ENCODE results near the gene MRNIP. TPM values are rescaled to one million over a fixed set of nuclear protein-coding genes. Genes with fewer than 3 reads are reported as not detected.

Gene MRNIP
- total and polyA plus RNA-seq, 5 donors from 2014 or later, result 10.2 to 46.4 (median 18.2) TPM

DNA sequence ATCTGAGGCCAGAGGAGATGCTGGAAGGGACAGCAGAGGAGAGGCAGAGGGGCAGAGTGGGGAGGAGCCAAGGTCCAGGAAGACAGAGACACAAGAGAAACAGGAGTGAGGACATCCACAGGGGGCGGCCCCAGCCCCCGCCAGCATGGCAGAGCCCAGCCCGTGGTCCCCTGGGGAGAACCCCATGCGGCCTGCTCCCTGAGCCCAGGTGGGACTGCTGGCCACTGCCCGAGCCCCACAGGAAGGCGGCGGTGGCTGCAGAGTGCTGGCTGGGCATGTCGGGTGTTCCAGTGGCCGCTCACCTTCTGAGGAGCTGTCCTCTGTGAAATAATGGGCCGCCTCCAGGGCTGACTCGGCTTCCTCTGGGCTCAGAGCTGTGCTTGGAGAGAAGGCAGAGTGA, 8.9 kb upstream of the MRNIP start:
- H3K27me3 Mint-ChIP-seq, result no peaks in the 10 kb centered on the region
- H3K4me3 Mint-ChIP-seq, result no peak overlapping the region
- H3K4me1 Mint-ChIP-seq, result no peaks in the 10 kb centered on the region
- Histone ChIP-seq H3K27me3 (ENCODE audit: control insufficient read depth, insufficient read depth, low read length) (no peaks in the 10 kb centered on the region), H3K4me3 (ENCODE audit: low read depth, low read length) (no peak overlapping the region), H3K9me3 (ENCODE audit: control insufficient read depth in 2 of 2, low read length in 2 of 2) (no peaks in the 10 kb centered on the region), H3K36me3 (ENCODE audit: control insufficient read depth, insufficient read depth, low read length) (peaks cover 19% of the 10 kb centered on the region), H3K27ac (ENCODE audit: insufficient read depth, low read length, poor library complexity, severe bottlenecking) (no peak overlapping the region), H3K4me1 (ENCODE audit: control insufficient read depth, insufficient read depth, low read length, poor library complexity, severe bottlenecking) (no peaks in the 10 kb centered on the region)
- peaks cover 17% of the 10 kb centered on the region for H3K36me3 Mint-ChIP-seq
- H3K27ac Mint-ChIP-seq, result no peak overlapping the region
- ATAC-seq (ENCODE audit: low read depth in 2 of 2), result no peak
- H3K9me3 Mint-ChIP-seq, result no peaks in the 10 kb centered on the region
- no peak for DNase-seq

DNA sequence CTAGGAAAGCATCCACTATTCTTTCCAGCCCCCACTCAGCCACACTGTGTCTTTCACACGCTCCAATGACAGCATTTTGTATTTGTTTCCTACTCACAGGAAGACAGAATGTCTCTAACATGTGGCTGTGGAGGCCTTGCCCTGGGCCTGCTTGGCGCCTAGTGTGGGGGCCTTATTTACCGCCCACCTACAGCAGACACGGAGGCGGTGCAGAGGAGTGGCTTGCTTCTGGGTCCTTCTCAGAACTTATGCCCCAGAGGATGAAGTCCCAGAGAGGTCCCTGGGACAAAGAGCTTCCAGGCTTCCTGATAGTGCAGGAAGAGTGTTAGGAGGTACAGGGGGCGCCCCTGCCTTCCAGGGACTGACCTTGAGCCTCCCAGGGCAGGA, 8.5 kb upstream of the MRNIP start:
- no peak overlapping the region for H3K4me3 ChIP-seq (ENCODE audit: low read depth, low read length)
- no peak for ATAC-seq (ENCODE audit: low read depth in 2 of 2)
- H3K4me1 ChIP-seq (ENCODE audit: control insufficient read depth, insufficient read depth, low read length, poor library complexity, severe bottlenecking), result no peaks in the 10 kb centered on the region
- no peaks in the 10 kb centered on the region for H3K4me1 Mint-ChIP-seq
- H3K27me3 Mint-ChIP-seq, result no peaks in the 10 kb centered on the region
- no peak overlapping the region for H3K27ac ChIP-seq (ENCODE audit: insufficient read depth, low read length, poor library complexity, severe bottlenecking)
- DNase-seq, result no peak
- no peaks in the 10 kb centered on the region for H3K9me3 Mint-ChIP-seq
- peaks cover 18% of the 10 kb centered on the region for H3K36me3 Mint-ChIP-seq
- H3K27ac Mint-ChIP-seq, result peak overlapping the region in 1 of 3 donors; percentile 33
- H3K36me3 ChIP-seq (ENCODE audit: control insufficient read depth, insufficient read depth, low read length), result peaks cover 19% of the 10 kb centered on the region
- no peaks in the 10 kb centered on the region for H3K9me3 ChIP-seq (ENCODE audit: control insufficient read depth in 2 of 2, low read length in 2 of 2)
- no peak overlapping the region for H3K4me3 Mint-ChIP-seq
- H3K27me3 ChIP-seq (ENCODE audit: control insufficient read depth, insufficient read depth, low read length), result no peaks in the 10 kb centered on the region

DNA sequence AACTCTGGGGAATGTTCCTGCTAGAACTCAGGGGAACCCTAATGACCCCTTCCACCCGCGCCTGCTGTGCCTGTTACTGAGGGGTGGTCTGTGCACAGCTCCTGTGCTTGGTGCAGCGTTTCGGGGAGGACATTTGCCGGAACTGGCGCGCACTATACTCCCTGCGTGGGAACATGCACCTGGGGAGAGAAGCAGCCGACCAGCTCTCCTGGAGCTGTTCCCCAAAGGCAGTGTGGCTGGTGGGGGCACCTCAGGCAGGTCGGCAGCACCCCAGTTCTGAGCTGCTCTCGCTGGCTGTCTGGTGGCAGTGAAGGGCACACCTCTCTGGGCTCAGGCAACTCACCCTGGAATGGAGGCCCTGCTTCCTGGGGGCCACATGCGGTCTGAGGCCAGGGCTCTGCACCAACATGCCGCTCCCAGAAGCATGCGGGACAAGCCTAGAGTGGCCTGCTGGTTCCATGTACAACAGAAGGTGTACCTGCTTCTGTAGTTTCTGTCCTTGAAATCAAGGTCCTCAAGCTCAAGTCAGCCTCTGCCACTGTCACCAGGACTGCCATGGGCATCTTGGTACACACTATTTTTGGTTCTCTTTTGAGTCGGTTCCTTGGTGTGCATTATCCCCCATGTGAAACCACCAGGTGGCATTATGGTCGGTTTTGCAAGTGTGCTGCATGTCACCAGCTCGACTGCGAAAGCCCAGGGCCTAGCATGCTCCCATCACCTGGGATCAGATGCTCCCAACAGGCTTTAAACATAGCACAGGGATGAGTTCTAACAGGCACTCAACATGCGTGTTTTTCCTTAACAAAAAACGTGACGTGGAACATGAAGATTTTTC, 7.8 kb upstream of the MRNIP start:
- Histone ChIP-seq H3K27me3 (ENCODE audit: control insufficient read depth, insufficient read depth, low read length) (no peaks in the 10 kb centered on the region), H3K4me1 (ENCODE audit: control insufficient read depth, insufficient read depth, low read length, poor library complexity, severe bottlenecking) (no peaks in the 10 kb centered on the region), H3K9me3 (ENCODE audit: control insufficient read depth in 2 of 2, low read length in 2 of 2) (no peaks in the 10 kb centered on the region), H3K27ac (ENCODE audit: insufficient read depth, low read length, poor library complexity, severe bottlenecking) (no peak overlapping the region), H3K4me3 (ENCODE audit: low read depth, low read length) (no peak overlapping the region), H3K36me3 (ENCODE audit: control insufficient read depth, insufficient read depth, low read length) (peaks cover 19% of the 10 kb centered on the region)
- H3K36me3 Mint-ChIP-seq, result peaks cover 18% of the 10 kb centered on the region
- no peaks in the 10 kb centered on the region for H3K9me3 Mint-ChIP-seq
- no peak overlapping the region for H3K4me3 Mint-ChIP-seq
- H3K27ac Mint-ChIP-seq, result no peak overlapping the region
- H3K4me1 Mint-ChIP-seq, result no peaks in the 10 kb centered on the region
- no peaks in the 10 kb centered on the region for H3K27me3 Mint-ChIP-seq
- peak in 1 of 3 donors; percentile 50 for DNase-seq
- ATAC-seq (ENCODE audit: low read depth in 2 of 2), result no peak

DNA sequence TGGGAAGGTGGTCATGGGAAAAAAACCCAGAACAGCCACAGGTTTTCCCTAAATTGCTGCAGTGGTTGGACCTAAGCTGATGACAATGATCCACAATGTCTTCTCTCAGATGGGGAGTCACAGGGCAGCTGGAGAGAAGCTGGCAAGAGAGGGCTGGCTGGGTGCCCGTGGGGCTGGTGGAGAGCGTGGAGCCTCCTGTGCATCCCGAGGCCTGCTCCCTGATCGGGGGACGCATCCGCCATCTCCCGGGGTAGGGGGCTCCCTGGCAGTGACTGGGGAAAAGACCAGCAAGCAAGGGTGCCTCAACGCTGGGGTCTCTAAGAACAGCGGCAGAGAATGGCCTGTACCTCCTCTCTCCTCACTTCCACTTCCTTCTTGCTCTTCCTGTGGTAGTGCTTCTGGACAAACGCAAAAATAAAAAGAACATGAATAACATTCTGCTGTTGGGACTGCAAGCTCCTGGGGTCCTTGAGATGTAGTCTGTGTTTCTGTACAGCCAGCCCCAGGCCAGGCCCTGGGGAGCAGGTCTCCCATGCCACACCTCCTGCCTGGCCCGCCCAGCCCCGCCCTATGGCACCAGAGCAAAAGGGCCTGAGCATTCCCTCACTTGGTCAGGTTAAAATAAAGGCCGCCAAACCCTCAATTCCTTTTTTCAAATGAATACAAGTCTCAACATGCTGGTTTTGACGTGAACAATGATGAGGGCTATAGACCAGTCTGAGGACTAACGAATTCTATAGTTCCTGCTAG, 7.0 kb upstream of the MRNIP start:
- Histone ChIP-seq H3K4me1 (ENCODE audit: control insufficient read depth, insufficient read depth, low read length, poor library complexity, severe bottlenecking) (no peaks in the 10 kb centered on the region), H3K36me3 (ENCODE audit: control insufficient read depth, insufficient read depth, low read length) (peaks cover 11% of the 10 kb centered on the region), H3K4me3 (ENCODE audit: low read depth, low read length) (no peak overlapping the region), H3K27me3 (ENCODE audit: control insufficient read depth, insufficient read depth, low read length) (no peaks in the 10 kb centered on the region), H3K27ac (ENCODE audit: insufficient read depth, low read length, poor library complexity, severe bottlenecking) (no peak overlapping the region), H3K9me3 (ENCODE audit: control insufficient read depth in 2 of 2, low read length in 2 of 2) (no peaks in the 10 kb centered on the region)
- no peak for DNase-seq
- no peaks in the 10 kb centered on the region for H3K27me3 Mint-ChIP-seq
- no peaks in the 10 kb centered on the region for H3K9me3 Mint-ChIP-seq
- ATAC-seq (ENCODE audit: low read depth in 2 of 2), result no peak
- no peaks in the 10 kb centered on the region for H3K4me1 Mint-ChIP-seq
- H3K27ac Mint-ChIP-seq, result no peak overlapping the region
- no peak overlapping the region for H3K4me3 Mint-ChIP-seq
- peaks cover 14% of the 10 kb centered on the region for H3K36me3 Mint-ChIP-seq

DNA sequence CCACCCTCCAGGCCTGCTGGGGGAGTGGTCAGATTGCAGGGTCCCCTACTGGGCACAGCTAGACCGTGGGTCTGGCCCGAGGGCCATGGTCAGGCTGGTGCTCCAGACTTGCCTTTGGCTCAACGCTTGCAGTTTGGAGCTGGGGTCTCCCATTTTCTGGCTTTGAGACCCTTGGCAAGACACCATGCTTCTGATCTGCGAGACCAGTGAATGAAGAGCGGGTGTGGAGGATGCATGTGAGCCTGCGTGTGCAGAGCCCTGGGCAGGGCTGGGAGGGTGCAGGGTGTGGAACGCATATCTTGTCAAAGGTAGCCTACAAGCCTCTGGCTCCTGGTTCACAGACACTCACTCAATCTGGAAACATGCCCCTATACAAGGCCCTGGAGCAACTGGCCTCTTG, 6.1 kb upstream of the MRNIP start:
- H3K36me3 ChIP-seq (ENCODE audit: control insufficient read depth, insufficient read depth, low read length), result peaks cover 10% of the 10 kb centered on the region

DNA sequence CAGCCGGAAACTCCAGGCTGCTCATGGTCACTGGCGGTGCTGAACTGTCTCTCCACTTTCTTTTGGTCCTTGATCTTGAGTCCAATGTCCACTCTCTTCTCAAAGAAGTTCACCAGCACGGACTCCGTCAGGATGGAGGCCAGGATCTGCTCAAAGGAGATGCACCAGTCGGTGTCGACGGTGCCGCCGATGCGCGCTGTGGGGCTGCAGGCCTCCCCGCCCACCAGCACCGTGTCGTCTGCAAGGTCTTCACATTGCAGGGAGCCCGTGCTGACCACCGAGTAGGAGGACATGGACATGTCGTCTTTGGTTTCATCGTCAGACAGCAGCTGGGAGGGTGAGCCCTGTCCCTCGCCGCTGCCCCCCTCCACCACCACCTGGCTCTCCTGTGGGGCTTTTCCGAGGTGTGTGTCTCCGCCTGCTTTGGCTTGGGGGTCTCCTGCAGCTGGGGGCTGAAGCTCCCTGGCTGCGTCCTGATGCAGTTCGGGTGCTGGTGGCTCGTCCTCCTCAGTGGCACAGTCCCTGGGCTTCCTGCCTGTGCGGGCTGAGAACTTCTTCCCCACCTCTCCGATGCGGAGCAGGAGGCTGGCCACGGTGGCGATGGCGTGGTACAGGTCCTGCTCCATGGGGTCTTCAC, 5.0 kb upstream of the MRNIP start:
- Mint-ChIP-seq H3K4me3 (no peak overlapping the region), H3K27me3 (no peaks in the 10 kb centered on the region), H3K36me3 (peaks cover 14% of the 10 kb centered on the region), H3K9me3 (no peaks in the 10 kb centered on the region), H3K27ac (no peak overlapping the region), H3K4me1 (peaks cover 0 to 11% (median 3%) of the 10 kb centered on the region in 4 donors)
- peaks cover 8% of the 10 kb centered on the region for H3K4me1 ChIP-seq (ENCODE audit: control insufficient read depth, insufficient read depth, low read length, poor library complexity, severe bottlenecking)
- no peaks in the 10 kb centered on the region for H3K9me3 ChIP-seq (ENCODE audit: control insufficient read depth in 2 of 2, low read length in 2 of 2)
- no peak for ATAC-seq (ENCODE audit: low read depth in 2 of 2)
- no peak overlapping the region for H3K27ac ChIP-seq (ENCODE audit: insufficient read depth, low read length, poor library complexity, severe bottlenecking)
- no peak for DNase-seq
- no peak overlapping the region for H3K4me3 ChIP-seq (ENCODE audit: low read depth, low read length)
- H3K27me3 ChIP-seq (ENCODE audit: control insufficient read depth, insufficient read depth, low read length), result no peaks in the 10 kb centered on the region
- H3K36me3 ChIP-seq (ENCODE audit: control insufficient read depth, insufficient read depth, low read length), result peaks cover 10% of the 10 kb centered on the region

More for the DNA sequence above, 6.1 kb upstream of the MRNIP start:
- peaks cover 0 to 7% (median under 1%) of the 10 kb centered on the region in 4 donors for H3K4me1 Mint-ChIP-seq
- DNase-seq (no peak), ATAC-seq (ENCODE audit: low read depth in 2 of 2) (no peak)
- H3K9me3 ChIP-seq (ENCODE audit: control insufficient read depth in 2 of 2, low read length in 2 of 2), result no peaks in the 10 kb centered on the region
- H3K4me3 ChIP-seq (ENCODE audit: low read depth, low read length), result no peak overlapping the region
- peaks cover 14% of the 10 kb centered on the region for H3K36me3 Mint-ChIP-seq
- no peak overlapping the region for H3K27ac Mint-ChIP-seq
- no peak overlapping the region for H3K27ac ChIP-seq (ENCODE audit: insufficient read depth, low read length, poor library complexity, severe bottlenecking)
- no peak overlapping the region for H3K4me3 Mint-ChIP-seq
- H3K9me3 Mint-ChIP-seq, result no peaks in the 10 kb centered on the region
- peaks cover under 1% of the 10 kb centered on the region for H3K4me1 ChIP-seq (ENCODE audit: control insufficient read depth, insufficient read depth, low read length, poor library complexity, severe bottlenecking)
- no peaks in the 10 kb centered on the region for H3K27me3 Mint-ChIP-seq
- H3K27me3 ChIP-seq (ENCODE audit: control insufficient read depth, insufficient read depth, low read length), result no peaks in the 10 kb centered on the region

DNA sequence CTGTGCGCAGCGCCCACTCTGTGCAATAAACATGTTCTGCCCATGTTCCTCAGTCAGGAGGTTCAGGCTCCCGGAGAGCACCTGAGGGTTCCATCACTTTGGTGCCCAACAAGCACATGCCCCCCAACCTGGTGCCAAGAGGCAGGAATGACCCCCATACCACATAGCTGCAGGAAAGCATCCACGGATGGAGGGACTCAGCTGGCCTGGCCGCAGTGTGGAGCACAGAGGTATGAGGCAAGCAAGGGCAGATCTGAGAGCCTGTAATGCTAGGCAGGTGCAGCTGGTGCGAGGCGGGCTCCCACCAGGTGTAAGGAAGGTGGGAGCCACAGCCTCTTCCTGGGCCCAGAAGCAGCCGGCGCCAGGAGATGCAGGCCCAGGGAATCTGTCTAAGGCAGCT, 4.3 kb upstream of the MRNIP start:
- Histone ChIP-seq H3K9me3 (ENCODE audit: control insufficient read depth in 2 of 2, low read length in 2 of 2) (no peaks in the 10 kb centered on the region), H3K4me3 (ENCODE audit: low read depth, low read length) (no peak overlapping the region), H3K27me3 (ENCODE audit: control insufficient read depth, insufficient read depth, low read length) (no peaks in the 10 kb centered on the region), H3K27ac (ENCODE audit: insufficient read depth, low read length, poor library complexity, severe bottlenecking) (no peak overlapping the region), H3K36me3 (ENCODE audit: control insufficient read depth, insufficient read depth, low read length) (peaks cover 10% of the 10 kb centered on the region), H3K4me1 (ENCODE audit: control insufficient read depth, insufficient read depth, low read length, poor library complexity, severe bottlenecking) (peaks cover 12% of the 10 kb centered on the region)
- DNase-seq, result no peak
- Mint-ChIP-seq H3K27me3 (no peaks in the 10 kb centered on the region), H3K4me3 (no peak overlapping the region), H3K4me1 (peaks cover 0 to 15% (median 8%) of the 10 kb centered on the region in 4 donors), H3K36me3 (peaks cover 14% of the 10 kb centered on the region), H3K27ac (no peak overlapping the region), H3K9me3 (no peaks in the 10 kb centered on the region)
- ATAC-seq (ENCODE audit: low read depth in 2 of 2), result no peak
